Articular chondrocyte of knee joint (primary cell): ENCODE measurements around the gene CLGN. TPM values are rescaled to one million over a fixed set of nuclear protein-coding genes. Genes with fewer than 3 reads are reported as not detected.

Source experiments
- total RNA-seq: library from RNA; depleted of rRNA; stranded (reverse); fragments of >200 nt; gene quantifications from 2 replicates; pipeline ENCODE4 v1.2.3, GENCODE V29; 2012

Gene CLGN, protein sequence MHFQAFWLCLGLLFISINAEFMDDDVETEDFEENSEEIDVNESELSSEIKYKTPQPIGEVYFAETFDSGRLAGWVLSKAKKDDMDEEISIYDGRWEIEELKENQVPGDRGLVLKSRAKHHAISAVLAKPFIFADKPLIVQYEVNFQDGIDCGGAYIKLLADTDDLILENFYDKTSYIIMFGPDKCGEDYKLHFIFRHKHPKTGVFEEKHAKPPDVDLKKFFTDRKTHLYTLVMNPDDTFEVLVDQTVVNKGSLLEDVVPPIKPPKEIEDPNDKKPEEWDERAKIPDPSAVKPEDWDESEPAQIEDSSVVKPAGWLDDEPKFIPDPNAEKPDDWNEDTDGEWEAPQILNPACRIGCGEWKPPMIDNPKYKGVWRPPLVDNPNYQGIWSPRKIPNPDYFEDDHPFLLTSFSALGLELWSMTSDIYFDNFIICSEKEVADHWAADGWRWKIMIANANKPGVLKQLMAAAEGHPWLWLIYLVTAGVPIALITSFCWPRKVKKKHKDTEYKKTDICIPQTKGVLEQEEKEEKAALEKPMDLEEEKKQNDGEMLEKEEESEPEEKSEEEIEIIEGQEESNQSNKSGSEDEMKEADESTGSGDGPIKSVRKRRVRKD
- 0.39 and 0.54 TPM in 2 replicates for total RNA-seq

GRCh38 chr4:140427106-140427918 is at the start of gene CLGN:
Gene CLGN, minus strand, starts transcription at chr4:140427648. Its CDS starts 14,570 bp downstream, at chr4:140413078.

GRCh38 chr4:140373328-140374129 is 53.9 kb downstream of the CLGN start, which contains the start of gene SCOC:
Gene SCOC, plus strand, starts transcription at chr4:140373646. Its CDS starts 5,525 bp downstream, at chr4:140379171.

Other genes with a start within 250 kb of the CLGN start
- 76.4 and 91.7 TPM in 2 replicates for gene SCOC, start 54.0 kb downstream of the CLGN start, total RNA-seq
- gene MGAT4D, start 70.6 kb upstream of the CLGN start, total RNA-seq, result not detected in 2 replicates
- 44.8 and 45.9 TPM in 2 replicates for gene ELMOD2, start 96.5 kb upstream of the CLGN start, total RNA-seq
- gene UCP1, start 141.3 kb upstream of the CLGN start, total RNA-seq, result not detected in 2 replicates